Measurements from ENCODE around the gene ATP8B4. TPM values are rescaled to one million over a fixed set of nuclear protein-coding genes. Genes with fewer than 3 reads are reported as not detected.

ATP8B4 gene
- polyA plus RNA-seq, 1 donor (not counting 4 experiments of a cell fraction or from before 2014, with no cell fraction given), result 0.05 TPM

- Histone ChIP-seq H3K9me1 (ENCODE audit: control insufficient read depth, extremely low read depth, insufficient read depth, low read length) (no peaks in the 10 kb centered on the region), H3K27ac (ENCODE audit: control insufficient read depth, insufficient read depth, low read length) (no peak overlapping the region), H3K9ac (ENCODE audit: control insufficient read depth, extremely low read depth, insufficient read depth, low read length) (no peak overlapping the region), H4K20me1 (ENCODE audit: control insufficient read depth, extremely low read depth, insufficient read depth, low read length) (no peaks in the 10 kb centered on the region), H3K9me3 (ENCODE audit: control insufficient read depth, low read depth, low read length) (no peaks in the 10 kb centered on the region), H3K4me1 (ENCODE audit: control insufficient read depth, extremely low read depth, insufficient read depth, low read length) (no peaks in the 10 kb centered on the region), H3K4me2 (ENCODE audit: control insufficient read depth, extremely low read depth, insufficient read depth, low read depth, low read length) (no peak overlapping the region), H3K36me3 (ENCODE audit: control insufficient read depth in 2 of 2, extremely low read depth in 1 of 2, insufficient read depth in 2 of 2, low read length in 2 of 2) (no peaks in the 10 kb centered on the region), H3K27me3 (ENCODE audit: control insufficient read depth, extremely low read depth, insufficient read depth, low read length) (no peaks in the 10 kb centered on the region), H3K79me2 (ENCODE audit: control insufficient read depth, insufficient read depth, low read length) (no peaks in the 10 kb centered on the region), H3K4me3 (ENCODE audit: control insufficient read depth in 2 of 3, extremely low read depth in 1 of 3, insufficient read depth in 2 of 3, low read depth in 1 of 3, low read length in 3 of 3) (no peak overlapping the region), H2AFZ (ENCODE audit: control insufficient read depth, low read length) (no peak overlapping the region)
- dilution Hi-C loops (cut with MboI; ENCODE audit: extremely low pct_ligation_motif_present, low sequenced_read_pairs), result no loop called here
- TF ChIP-seq CTCF (optimal IDR thresholded peaks at IDR 0.05 in 1 of 3, IDR thresholded peaks at IDR 0.05 in 1 of 3, conservative IDR thresholded peaks at IDR 0.05 in 1 of 3; ENCODE audit: extremely low read depth in 1 of 3, insufficient read depth in 2 of 3, low read length in 3 of 3) (no peak), EZH2 (IDR thresholded peaks at IDR 0.05; ENCODE audit: low read length) (no peak)
- FAIRE-seq, result no peak
- DNase-seq (ENCODE audit: low read depth, low spot score), result no peak
Observed at GRCh38 chr15:50084932-50085331, 34.1 kb downstream of the ATP8B4 start.

- Histone ChIP-seq H3K9me1 (ENCODE audit: control insufficient read depth, extremely low read depth, insufficient read depth, low read length) (no peaks in the 10 kb centered on the region), H3K27me3 (ENCODE audit: control insufficient read depth, extremely low read depth, insufficient read depth, low read length) (no peaks in the 10 kb centered on the region), H3K27ac (ENCODE audit: control insufficient read depth, insufficient read depth, low read length) (no peak overlapping the region), H3K4me2 (ENCODE audit: control insufficient read depth, extremely low read depth, insufficient read depth, low read depth, low read length) (no peak overlapping the region), H3K79me2 (ENCODE audit: control insufficient read depth, insufficient read depth, low read length) (no peaks in the 10 kb centered on the region), H3K4me3 (ENCODE audit: control insufficient read depth in 2 of 3, extremely low read depth in 1 of 3, insufficient read depth in 2 of 3, low read depth in 1 of 3, low read length in 3 of 3) (no peak overlapping the region), H3K36me3 (ENCODE audit: control insufficient read depth in 2 of 2, extremely low read depth in 1 of 2, insufficient read depth in 2 of 2, low read length in 2 of 2) (no peaks in the 10 kb centered on the region), H3K9me3 (ENCODE audit: control insufficient read depth, low read depth, low read length) (no peaks in the 10 kb centered on the region), H2AFZ (ENCODE audit: control insufficient read depth, low read length) (no peak overlapping the region), H3K9ac (ENCODE audit: control insufficient read depth, extremely low read depth, insufficient read depth, low read length) (no peak overlapping the region), H4K20me1 (ENCODE audit: control insufficient read depth, extremely low read depth, insufficient read depth, low read length) (no peaks in the 10 kb centered on the region), H3K4me1 (ENCODE audit: control insufficient read depth, extremely low read depth, insufficient read depth, low read length) (no peaks in the 10 kb centered on the region)
- TF ChIP-seq EZH2 (IDR thresholded peaks at IDR 0.05; ENCODE audit: low read length) (no peak), CTCF (optimal IDR thresholded peaks at IDR 0.05 in 1 of 3, IDR thresholded peaks at IDR 0.05 in 1 of 3, conservative IDR thresholded peaks at IDR 0.05 in 1 of 3; ENCODE audit: extremely low read depth in 1 of 3, insufficient read depth in 2 of 3, low read length in 3 of 3) (no peak)
- DNase-seq (ENCODE audit: low read depth, low spot score) (no peak), FAIRE-seq (no peak)
- dilution Hi-C loops (cut with MboI; ENCODE audit: extremely low pct_ligation_motif_present, low sequenced_read_pairs), result no loop called here
Observed at GRCh38 chr15:50083424-50084025, 35.5 kb downstream of the ATP8B4 start.
